Fibroblast of skin of abdomen (primary cell): ENCODE data around the gene CYSTM1.
A peak's percentile ranks its signal among the peaks of the same experiment; 100 is the strongest.

Experiments used
- DNase-seq: peaks from one replicate; pipeline ENCODE4 v3.0.0-alpha.2; 2013

The CYSTM1 gene

DNA sequence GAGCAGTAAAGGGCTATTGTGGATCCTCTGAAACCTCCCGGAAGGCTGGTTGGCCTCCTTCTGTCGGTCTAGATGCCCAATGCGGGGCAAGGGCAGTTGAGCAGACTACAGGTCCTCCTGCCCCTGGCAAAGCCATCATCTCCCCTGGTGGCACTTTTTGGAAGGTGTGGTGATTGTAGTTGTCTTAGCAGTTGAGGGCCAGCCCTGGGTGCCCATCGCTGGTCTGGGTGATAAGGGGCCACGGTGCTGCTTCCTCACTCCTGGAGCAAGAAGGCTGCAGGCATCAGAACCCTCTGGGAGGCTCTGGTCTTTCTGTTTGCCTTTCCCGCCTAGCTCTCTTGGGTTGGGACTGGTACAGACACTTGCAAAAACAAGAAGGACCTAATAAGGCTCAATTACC lies 63.8 kb downstream of the CYSTM1 start:
- no peak for DNase-seq

DNA sequence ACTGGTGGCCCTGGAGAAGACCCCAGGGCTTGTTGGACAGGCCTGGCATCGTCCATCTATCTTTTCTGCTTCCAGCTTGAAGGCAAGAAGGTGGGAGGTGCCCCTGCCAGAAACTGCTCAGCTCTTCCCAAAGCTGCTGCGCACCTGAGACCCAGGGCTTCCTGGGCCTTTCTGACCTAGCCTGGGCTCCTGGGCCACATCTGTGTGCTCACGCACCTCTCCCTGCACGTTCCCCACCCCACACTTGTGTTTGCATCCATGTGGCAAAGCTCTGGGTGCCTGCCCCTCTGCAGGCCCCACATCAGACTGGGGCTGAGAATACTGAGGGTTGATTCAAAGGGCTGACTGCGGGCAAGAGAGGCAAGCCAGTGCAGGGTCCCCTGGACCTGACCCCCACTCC lies 64.5 kb downstream of the CYSTM1 start:
- DNase-seq, result no peak

DNA sequence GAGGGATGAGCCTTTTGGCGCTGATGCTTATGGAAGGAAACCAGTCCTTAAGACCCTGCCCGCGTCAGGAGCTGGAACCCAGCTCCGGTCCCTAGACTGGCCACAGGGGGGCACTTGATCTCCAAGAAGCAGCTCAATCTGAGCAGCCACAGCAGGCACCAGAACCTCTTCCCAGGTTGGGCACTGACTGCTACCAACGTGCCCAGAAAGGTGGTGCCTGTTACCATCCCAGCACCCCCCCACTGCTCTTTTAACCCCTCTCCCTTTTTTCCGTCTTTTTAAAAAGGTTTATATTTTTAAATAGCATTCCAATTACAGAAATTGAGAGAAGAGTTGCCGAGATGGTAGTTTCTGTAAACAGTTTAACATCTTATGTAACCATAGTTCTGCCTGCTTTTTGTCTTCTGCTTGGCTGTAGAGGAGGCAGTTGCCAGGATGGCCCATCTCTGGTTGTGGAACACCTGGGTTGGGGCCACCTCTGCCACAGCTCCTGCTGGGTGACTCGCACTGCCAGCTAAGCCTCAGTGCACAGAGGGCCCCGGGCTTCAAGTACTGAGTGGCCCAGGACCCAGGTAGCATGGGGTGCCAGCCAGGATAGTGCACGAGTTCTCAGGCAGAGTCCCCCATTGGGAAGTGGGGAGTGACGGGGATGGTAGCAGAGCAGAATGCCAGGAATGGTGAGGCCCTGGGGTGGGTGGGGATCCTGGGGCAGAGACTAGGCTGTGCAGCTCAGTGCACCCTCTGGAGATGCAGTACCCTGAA lies 65.1 kb downstream of the CYSTM1 start:
- peak; percentile 55 for DNase-seq

DNA sequence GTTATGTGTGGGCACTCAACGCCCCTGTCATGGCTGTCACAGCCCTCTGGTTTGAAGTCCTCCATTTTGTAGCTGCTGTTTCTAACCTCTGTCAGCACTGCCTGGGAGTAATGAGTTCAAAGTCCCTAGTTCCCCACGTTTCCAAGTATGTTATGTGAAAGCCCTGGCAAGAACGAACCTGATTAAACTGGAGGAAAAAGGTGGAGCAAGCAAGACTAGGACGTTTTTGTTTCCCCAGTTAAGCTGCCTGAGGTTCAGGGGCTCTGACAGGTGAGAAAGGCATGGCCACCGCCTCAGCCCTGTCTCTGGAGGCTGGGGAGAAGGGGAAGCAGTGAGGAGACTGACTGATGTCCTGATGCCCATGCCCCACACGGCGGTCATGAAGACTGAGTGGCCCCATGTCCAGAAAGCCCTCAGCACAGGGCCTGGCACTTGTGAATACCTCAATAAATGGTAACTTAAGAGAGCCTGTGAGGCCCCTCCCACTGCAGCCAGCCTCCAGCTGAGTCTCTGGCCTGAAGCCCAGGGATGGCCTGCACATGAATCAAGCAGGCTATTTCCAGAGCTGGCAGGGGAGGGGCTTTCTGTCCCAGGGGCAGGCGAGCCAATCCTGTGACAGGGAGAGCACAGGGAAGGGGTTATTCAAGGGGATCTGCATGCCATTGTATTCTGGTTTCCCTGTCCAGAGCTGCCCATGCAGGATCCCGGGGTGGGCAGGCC lies 66.2 kb downstream of the CYSTM1 start:
- DNase-seq, result peak; percentile 91

DNA sequence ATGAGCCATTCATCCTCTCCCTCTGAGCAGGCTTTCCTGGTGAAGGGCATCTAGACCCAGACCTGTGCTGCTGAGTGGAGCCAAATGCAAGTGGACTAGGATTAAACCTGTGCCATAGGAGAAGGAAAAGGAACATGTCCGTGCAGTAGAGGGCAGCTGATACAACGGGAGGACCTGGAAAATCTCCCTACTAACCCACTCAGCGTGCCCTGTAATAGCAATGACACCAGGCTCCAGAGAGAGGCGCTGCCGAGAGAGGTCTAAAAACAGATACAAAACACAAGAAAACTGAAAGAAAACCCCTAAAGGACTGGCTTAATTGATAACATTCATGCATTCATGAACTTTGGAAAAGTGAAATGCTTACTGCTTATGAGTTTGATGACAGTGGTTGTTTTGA lies 67.1 kb downstream of the CYSTM1 start:
- no peak for DNase-seq

DNA sequence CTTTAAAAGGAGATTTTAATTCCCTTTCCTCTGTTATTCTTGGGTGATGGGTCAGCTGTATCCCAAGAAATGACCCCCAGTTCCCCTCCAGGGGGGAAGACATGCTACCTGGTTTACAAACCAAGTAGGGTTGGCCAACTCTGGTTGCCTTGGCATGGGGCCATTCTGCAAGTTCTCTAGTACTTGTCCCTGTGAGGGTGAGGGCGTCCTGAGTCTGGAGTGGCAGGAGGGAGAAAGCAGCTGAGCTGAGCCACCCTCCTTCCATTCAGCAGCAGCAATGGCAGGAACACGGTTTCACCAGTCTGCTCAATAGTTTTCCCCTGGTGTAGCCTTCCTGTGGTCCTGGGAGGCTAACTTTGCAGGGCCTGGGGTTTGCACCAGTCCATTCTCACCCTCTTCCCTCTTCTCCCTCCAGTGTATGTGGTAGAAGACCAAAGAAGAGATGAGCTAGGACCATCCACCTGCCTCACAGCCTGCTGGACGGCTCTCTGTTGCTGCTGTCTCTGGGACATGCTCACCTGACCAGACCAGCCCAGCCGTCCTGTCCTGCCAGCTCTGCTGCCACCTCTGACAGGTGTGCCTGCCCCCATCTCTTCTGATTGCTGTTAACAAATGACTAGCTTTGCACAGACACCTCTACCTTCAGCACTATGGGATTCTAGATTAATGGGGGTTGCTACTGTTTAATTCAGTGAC lies 68.0 kb downstream of the CYSTM1 start:
- DNase-seq, result no peak

DNA sequence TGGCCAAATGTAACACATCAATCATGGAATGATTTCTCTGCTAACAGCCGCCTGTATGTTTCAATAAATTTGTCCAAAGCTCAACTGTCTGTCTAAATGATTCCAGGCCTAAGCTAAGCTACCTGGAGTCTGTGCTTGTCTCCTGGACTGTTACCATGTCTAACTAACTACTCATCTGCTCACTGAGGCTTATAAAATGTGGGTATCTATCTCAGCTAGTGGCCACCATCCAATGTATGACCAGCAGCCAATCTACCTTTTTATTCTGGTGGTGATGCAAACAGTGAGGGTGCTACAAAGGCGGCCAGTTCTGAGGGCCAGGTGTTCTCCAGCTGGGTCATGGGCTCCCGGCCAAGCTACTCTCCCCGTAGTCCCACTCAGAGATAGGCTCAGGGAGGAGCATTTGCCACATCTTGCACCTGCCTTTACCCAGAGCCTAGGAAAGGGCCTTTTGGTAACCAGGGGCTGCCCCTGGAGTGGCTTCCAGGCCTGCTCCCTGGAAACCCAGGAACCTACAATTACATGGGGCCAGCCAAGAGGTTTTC lies 68.8 kb downstream of the CYSTM1 start:
- DNase-seq, result no peak

DNA sequence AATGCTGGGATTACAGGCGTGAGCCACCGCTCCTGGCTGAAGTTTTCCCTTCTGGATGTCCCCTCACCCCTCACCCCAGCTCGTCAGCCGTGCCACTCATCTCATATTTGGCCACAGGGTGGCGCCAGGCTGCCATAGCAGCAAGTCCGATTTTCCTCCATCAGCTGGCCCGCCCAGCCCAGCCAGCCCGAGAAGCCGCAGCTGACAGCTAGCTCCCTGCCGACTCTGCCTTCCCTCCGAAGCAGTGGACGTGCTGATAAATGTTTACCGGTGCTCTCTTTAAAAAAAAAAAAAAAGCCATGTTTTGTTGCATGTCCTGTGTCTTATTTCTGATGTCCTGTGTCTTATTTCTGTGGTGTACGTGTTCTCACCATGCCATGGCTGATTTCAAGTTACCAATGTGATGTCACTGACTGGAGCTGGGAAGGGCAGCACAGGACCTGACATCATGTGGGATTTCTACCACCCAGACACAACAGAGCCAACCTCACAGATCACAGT lies 69.6 kb downstream of the CYSTM1 start:
- DNase-seq, result peak; percentile 89

DNA sequence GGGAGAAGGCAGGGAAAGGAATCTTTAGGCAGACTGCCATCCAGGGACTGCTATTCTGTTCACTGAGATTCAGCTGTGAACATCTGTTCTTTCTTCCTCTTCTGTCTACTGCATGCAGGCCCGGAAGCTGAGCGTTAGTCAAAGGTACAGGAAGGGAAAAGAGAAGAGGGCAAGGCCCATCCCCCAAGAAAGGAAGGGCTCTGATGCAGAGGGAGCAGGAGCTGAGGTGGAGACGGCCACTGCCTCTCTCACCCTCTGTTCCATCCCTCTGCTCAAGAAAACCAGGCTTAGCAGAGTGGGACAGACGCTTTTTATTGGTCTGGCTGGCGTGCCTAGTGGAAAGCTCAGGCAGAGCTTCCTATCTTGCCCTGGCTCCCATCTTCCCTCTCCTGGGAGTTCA lies 70.4 kb downstream of the CYSTM1 start:
- DNase-seq, result peak; percentile 59

DNA sequence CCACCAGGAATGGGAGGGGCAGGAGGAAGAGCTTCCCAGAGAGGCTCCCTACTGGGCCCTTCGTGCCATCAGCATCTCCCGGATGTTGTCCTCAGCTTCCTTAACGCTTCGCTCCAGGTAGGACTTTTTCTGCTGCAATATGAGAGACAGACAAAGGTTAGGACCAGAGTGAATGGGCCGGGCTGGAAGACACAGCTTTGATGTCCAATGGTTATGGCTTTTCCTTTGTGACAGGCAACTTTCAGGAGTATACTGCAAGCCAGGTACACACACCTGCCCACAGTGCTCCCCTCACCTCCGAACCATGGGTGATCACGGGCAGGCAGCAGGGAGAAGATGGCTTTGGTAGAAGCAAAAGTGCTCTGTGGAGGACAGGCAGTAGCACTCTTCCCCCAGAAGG lies 70.9 kb downstream of the CYSTM1 start:
- no peak for DNase-seq

DNA sequence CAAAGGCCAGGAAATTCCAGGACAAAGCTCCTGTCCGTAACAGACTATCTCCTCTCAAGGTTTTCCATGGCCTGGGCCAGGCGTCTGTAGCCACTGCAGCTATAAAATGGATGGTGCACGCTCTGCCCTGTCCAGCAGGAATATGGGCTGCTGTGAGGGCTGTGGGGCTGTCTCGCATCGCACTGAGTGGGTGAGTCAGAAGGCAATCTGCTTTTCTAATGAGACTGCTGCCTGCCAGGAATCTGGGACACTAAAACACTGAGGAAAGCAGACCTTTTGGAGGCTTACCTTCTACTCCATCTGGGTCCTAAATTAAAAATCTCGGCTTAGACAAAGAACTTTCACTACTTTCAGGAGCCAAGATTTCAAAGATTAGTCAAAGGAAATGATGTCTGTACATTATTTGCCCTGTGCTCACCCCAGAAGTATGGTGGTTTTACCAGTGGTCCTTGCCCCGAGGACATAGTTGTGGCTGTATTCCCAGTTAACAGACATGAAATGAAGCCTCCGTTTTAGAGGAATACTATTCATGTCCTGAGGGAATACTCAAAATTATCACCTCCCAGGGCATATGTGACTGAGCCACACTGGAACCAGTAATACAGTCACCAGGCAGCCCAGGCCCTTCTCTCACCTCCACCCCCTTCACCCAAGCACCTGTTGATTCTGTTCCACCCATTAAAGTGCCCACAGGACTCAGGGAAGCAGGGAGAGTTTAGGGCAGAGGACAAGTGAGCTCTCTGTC lies 71.6 kb downstream of the CYSTM1 start:
- DNase-seq, result peak; percentile 78

DNA sequence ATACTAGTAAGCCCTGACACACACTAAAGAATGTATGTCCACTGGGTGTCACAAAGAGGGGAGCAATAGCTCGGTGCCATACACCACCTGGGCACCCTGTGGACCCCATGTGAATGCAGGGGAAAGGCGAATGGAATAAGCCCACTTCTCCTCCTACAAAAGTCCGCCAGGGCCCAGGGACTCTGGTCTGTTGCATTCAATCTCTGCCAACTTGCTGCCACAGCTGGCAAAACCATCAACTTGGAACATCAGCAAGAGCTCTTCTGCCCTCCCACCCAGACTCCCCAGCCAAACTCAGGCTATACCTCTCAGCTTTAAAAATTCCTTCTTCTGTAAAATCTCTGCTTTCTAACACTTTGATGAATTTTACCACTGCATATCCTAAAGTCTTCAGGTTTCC lies 73.4 kb downstream of the CYSTM1 start:
- no peak for DNase-seq

DNA sequence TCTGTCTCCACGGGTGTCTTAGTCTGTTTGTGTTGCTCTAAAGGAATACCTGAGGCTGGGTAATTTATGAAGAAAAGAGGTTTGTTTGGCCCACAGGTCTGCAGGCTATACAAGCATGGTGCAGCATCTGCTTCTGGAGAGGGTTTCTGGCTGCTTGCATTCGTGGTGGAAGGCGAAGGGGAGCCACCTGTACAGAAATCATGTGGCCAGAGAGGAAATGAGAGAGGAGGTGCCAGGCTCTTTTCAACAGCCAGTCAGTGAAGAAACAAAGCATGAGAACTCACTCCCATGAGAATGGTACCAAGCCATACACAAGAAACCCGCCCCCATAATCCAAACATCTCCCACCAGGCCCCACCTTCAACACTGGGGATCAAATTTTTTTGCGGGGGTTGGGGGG lies 74.5 kb downstream of the CYSTM1 start:
- no peak for DNase-seq

DNA sequence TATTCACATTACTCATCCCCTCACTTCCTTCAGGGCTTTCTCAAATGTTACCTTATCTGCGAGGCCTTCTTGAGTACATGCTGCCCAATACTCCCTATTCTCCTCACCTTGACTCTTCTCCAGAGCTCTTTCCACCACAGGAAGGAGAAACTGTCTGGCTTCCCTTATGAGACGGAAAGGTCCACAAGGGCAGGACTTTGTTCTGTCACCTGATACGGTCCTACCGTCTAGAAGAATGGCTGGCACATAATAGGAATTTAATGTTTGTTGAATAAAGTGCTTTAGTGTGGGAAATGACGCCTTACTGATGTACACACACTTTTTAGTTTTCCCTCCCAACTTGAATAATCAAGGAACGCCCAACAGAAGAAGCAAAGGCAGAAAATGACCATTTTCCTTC lies 75.4 kb downstream of the CYSTM1 start:
- DNase-seq, result no peak

DNA sequence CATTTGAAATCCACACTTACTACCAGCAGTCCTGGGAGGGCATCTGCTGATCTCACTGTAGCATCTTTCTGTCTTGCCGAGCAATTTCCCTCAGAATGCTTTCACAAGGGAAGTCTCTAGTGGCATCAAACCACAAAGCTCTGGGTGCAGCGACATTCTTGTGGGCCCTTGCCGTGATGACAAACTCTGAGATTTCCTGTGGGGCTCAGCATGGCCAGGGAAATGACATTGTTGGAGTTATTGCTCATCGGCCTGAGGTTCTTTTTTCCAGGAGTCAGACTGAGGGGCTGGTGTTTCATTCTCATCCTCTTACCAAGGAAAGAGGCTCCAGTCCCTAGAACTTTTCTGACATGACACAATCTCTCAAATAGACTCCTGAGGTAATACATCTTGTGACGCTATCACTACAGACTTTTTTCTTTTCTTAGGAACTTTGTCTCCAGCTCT lies 76.6 kb downstream of the CYSTM1 start:
- DNase-seq, result peak; percentile 92

DNA sequence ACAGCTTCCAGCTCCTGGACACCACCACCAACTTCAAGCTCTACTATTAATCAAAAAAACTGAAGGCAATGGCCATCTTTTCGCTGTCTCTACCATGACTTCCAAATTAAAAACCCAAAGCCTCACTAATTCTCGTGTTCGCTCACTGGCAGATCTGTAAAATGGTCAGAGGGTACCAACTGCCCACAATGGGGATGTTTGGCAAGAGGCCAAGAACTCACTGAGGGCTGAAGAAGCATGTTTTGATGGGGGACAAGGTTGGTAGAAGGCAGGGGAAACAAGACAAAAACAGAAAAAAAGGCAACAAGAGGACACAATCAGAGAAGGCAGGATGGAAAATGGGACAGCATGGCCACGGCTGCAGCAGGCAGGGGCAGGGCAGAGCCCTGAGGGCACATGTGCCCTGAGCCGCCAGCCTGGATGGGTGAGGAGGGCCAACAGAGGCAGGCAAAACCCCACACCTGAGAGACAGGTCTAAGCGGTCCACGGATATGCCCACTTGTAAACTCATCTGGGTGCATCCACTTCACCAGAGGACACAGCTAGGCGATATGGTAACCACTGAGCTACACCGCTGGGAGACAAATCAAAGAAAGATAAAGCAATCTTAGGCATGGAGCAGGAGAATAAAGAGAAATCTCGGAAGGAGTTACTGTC lies 77.6 kb downstream of the CYSTM1 start:
- DNase-seq, result no peak

DNA sequence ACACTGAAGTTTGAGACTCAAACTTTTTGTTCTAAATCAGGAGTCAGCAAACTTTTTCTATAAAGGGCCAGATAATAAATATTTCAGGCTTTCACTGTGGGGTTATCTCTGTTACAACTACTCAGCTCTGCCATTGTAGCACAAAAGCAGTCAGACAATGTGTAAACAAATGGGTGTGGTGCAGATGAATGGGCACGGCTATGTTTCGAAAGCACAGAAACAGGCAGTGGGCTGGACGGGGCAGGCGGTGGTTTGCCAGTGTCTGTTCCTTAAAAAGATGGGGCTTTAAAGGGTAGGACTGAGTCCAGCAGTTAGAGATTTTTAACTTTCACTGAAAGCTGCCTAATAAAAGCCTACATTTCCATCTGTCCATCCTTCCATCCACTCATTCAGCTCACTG lies 79.0 kb downstream of the CYSTM1 start:
- no peak for DNase-seq

DNA sequence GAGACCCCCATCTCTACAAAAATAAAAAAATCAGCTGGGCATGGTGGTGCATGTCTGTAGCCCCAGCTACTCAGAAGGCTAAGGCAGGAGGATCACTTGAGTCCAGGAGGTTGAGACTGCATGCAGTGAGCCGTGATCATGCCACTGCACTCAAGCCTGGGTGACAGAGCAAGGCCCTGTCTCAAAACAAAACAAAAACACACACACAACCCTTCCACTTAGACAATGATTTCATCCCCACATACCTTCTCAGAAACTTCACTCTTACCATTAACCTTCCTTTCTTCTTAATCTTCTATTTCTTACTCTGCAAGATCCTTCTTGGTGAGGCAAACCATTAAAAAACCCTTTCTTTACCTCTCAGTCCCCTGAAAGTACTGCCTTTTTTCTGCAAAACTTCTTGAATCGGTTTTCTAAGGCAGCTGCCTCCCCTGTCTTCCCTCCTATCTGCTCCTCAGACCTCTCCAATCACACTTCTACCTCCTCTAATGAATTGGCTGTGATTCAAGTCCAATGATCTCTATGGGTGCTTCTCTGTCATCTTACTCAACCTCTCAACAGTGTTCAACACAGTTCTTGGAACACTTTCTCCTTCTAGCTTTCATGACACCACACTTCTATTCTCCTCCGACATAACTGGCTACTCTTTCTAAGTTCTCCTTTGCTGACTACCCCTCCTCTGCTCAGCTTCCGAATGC lies 80.6 kb downstream of the CYSTM1 start:
- no peak for DNase-seq

DNA sequence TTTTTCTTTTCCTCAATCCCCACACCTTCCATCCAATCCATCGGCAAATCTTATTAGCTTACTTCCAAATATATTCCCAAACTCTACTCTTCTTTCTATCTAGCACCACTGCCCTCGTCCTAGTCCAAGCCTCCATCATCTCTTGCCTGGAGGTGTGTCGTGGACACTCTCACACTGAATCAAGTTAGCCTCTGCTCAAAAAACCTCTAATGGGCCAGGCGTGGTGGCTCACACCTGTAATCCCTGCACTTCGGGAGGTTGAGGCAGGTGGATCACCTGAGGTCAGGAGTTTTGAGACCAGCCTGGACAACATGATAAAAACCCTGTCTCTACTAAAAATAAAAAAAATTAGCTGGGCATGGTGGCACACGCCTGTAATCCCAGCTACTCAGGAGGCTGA lies 81.7 kb downstream of the CYSTM1 start:
- no peak for DNase-seq

DNA sequence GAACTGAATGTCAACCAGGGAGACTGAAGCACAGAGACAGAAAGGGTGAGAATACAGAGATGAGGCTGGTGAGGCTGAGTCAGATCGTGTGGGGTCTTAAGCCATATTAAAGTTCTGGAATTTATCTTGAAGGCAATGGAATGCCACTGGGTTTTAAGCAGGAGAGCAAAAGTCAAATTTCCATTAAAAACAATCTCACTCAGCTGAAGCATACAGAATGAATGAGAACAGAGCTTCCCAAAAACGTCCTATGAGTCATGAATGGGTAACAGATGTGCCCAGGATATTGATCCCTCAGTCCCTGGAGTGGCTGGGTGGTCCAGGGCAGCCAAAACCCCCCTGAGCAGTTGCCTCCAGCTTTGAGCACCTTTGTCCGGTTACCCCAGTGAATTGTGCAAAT lies 83.0 kb downstream of the CYSTM1 start:
- peak; percentile 81 for DNase-seq

DNA sequence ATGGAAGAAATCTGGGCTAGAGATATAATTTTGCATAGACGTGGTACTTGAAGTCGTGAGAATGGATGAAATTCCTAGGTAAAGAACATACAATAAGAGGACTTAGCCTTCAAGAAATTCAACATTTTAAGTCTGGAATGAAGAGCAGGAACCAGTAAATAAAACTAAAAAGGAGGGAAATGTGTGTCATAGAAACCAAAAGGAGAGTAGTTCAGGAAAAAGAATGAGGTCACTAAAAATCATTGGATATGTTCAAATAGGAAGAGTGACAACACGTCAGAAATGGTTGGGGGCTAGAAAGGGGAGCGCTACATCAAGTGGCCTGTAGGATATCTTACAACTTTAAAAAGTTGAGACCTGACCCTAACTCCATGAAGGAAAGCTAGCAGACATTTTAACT lies 83.9 kb downstream of the CYSTM1 start:
- no peak for DNase-seq
